ENCODE results near the gene CTDNEP1. TPM values are rescaled to one million over a fixed set of nuclear protein-coding genes. Genes with fewer than 3 reads are reported as not detected.

CTDNEP1 gene
- total RNA-seq, 1 experiment from 2014 or later: 132 TPM

DNA sequence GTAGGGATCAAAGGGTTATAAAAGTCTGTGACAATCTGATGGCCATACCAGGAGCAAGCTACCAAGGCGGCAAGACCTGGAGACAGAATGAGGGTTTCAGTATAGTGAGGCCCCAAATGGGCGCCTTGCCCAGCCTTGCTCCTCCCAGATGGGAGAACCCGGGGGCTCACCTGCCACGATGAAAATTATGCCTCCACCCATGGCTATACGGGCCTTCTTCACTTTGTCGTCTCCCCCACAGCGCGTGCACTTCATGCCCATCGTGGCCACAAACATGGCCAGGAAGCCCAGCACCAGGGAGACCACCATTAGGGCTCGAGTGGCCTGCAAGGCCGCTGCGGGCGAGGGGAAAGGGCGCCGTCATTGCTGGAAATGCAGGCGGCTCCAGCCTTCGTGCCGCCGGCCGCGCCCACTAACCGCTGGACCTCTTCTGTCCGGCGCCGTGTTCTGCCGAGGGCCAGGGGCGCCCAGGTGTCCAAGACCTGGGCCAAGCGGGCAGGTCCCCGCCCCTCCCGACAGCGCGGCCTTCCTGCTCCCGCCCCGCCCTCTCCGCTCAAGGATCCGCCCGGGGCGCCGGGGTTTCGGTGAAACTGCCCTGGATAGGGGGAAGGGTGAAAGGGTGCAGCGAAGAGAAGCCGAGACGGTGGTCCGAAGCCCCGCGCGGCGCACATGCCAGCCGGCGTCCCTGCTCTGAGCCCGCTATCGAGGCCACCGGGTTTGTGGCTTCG, 9.3 kb upstream of the CTDNEP1 start:
- POLR2A ChIA-PET: no interaction called here
- no peak for DNase-seq (ENCODE audit: low read depth, low spot score)
- H3K9me3 ChIP-seq (ENCODE audit: control insufficient read depth, insufficient read depth, low read depth, low read length): no peaks in the 10 kb centered on the region
- BruUV-seq (replicated peaks): no TSS peak
- H3K4me3 ChIP-seq (ENCODE audit: low read depth in 2 of 2, low read length in 2 of 2): peak overlapping the region; percentile 50 to 65
- H3K27me3 ChIP-seq (ENCODE audit: control insufficient read depth, insufficient read depth, low read length): no peaks in the 10 kb centered on the region
- in situ Hi-C loops (cut with HindIII; ENCODE audit: low pct_unique_long_range_greater_than_20kb, low sequenced_read_pairs) (no loop called here), intact Hi-C loops (cut with micrococcal nuclease; ENCODE audit: unreplicated experiment) (no loop called here)
- peaks cover 3% of the 10 kb centered on the region for H3K36me3 ChIP-seq (ENCODE audit: control insufficient read depth, insufficient read depth, low read length)
- H3K27ac ChIP-seq (ENCODE audit: low read length): peak overlapping the region; percentile 77
- TF ChIP-seq POLR2AphosphoS5 (IDR thresholded peaks at IDR 0.05; ENCODE audit: low read depth, low read length) (no peak), TCF7L2 (IDR thresholded peaks at IDR 0.05; ENCODE audit: low read depth, low read length) (no peak), SIN3A (IDR thresholded peaks at IDR 0.05; ENCODE audit: borderline replicate concordance, insufficient read depth, low read depth, low read length) (no peak)
- TF ChIP-seq, protein P1, sequence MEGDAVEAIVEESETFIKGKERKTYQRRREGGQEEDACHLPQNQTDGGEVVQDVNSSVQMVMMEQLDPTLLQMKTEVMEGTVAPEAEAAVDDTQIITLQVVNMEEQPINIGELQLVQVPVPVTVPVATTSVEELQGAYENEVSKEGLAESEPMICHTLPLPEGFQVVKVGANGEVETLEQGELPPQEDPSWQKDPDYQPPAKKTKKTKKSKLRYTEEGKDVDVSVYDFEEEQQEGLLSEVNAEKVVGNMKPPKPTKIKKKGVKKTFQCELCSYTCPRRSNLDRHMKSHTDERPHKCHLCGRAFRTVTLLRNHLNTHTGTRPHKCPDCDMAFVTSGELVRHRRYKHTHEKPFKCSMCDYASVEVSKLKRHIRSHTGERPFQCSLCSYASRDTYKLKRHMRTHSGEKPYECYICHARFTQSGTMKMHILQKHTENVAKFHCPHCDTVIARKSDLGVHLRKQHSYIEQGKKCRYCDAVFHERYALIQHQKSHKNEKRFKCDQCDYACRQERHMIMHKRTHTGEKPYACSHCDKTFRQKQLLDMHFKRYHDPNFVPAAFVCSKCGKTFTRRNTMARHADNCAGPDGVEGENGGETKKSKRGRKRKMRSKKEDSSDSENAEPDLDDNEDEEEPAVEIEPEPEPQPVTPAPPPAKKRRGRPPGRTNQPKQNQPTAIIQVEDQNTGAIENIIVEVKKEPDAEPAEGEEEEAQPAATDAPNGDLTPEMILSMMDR (IDR thresholded peaks at IDR 0.05): no peak
- TF ChIP-seq, protein P2, sequence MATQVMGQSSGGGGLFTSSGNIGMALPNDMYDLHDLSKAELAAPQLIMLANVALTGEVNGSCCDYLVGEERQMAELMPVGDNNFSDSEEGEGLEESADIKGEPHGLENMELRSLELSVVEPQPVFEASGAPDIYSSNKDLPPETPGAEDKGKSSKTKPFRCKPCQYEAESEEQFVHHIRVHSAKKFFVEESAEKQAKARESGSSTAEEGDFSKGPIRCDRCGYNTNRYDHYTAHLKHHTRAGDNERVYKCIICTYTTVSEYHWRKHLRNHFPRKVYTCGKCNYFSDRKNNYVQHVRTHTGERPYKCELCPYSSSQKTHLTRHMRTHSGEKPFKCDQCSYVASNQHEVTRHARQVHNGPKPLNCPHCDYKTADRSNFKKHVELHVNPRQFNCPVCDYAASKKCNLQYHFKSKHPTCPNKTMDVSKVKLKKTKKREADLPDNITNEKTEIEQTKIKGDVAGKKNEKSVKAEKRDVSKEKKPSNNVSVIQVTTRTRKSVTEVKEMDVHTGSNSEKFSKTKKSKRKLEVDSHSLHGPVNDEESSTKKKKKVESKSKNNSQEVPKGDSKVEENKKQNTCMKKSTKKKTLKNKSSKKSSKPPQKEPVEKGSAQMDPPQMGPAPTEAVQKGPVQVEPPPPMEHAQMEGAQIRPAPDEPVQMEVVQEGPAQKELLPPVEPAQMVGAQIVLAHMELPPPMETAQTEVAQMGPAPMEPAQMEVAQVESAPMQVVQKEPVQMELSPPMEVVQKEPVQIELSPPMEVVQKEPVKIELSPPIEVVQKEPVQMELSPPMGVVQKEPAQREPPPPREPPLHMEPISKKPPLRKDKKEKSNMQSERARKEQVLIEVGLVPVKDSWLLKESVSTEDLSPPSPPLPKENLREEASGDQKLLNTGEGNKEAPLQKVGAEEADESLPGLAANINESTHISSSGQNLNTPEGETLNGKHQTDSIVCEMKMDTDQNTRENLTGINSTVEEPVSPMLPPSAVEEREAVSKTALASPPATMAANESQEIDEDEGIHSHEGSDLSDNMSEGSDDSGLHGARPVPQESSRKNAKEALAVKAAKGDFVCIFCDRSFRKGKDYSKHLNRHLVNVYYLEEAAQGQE (IDR thresholded peaks at IDR 0.05; ENCODE audit: insufficient read depth in 1 of 2, low read depth in 2 of 2, low read length in 1 of 2): no peak
- peak; percentile 70 for ATAC-seq
- H3K4me1 ChIP-seq (ENCODE audit: control insufficient read depth, insufficient read depth, low read length): peaks cover 22% of the 10 kb centered on the region
- CTCF ChIA-PET: no interaction called here

DNA sequence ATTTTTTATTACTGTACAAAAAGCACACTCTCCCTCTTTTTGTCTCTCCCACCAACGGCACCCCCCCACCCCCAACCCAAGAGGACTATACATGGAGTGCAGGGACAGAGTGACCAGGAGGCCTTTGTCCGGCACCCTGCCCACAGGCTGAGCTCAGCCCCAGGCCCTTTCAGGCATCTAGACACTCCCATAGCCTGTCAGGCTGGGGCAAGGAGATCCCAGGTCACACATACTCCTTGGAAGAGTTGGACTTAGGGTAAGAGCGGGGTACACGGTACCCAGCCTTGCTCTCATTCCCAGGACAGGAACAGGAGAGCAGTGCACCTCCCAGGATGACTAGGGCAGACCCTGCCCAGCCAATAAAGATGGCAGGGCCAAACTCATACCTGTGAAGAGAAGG, 8.6 kb upstream of the CTDNEP1 start:
- no peak for DNase-seq (ENCODE audit: low read depth, low spot score)
- Histone ChIP-seq H3K4me1 (ENCODE audit: control insufficient read depth, insufficient read depth, low read length) (peaks cover 22% of the 10 kb centered on the region), H3K27me3 (ENCODE audit: control insufficient read depth, insufficient read depth, low read length) (no peaks in the 10 kb centered on the region), H3K4me3 (ENCODE audit: low read depth in 2 of 2, low read length in 2 of 2) (peak overlapping the region; percentile 50 to 65; a peak in 3 of 4 replicates), H3K36me3 (ENCODE audit: control insufficient read depth, insufficient read depth, low read length) (peaks cover 3% of the 10 kb centered on the region), H3K27ac (ENCODE audit: low read length) (peak overlapping the region; percentile 77), H3K9me3 (ENCODE audit: control insufficient read depth, insufficient read depth, low read depth, low read length) (no peaks in the 10 kb centered on the region)
- in situ Hi-C loops (cut with HindIII; ENCODE audit: low pct_unique_long_range_greater_than_20kb, low sequenced_read_pairs): no loop called here
- intact Hi-C loops (cut with micrococcal nuclease; ENCODE audit: unreplicated experiment): no loop called here
- CTCF ChIA-PET: no interaction called here
- ATAC-seq: 0 out of 2 replicates have a peak, but pooled peaks have one; percentile 4
- POLR2A ChIA-PET: no interaction called here
- TSS peak; percentile 71 for BruUV-seq (replicated peaks)
- TF ChIP-seq POLR2AphosphoS5 (IDR thresholded peaks at IDR 0.05; ENCODE audit: low read depth, low read length): no peak

DNA sequence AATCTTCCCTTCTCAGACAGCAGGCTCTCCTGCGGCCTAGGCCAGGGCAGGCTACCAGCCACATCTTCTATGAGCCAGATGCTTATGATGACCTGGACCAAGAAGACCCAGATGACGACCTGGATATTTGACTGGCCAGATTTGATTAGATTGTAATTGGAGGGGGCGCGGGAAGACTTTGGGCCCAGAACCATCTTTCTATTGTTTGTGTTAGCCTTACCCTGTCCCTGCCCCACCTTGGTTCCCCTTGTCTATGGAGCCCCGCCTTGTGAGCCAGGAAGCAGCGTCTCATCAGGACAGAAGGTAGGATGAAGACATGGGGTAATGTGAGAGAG, 8.0 kb upstream of the CTDNEP1 start:
- ATAC-seq (no peak), DNase-seq (ENCODE audit: low read depth, low spot score) (no peak)
- H3K36me3 ChIP-seq (ENCODE audit: control insufficient read depth, insufficient read depth, low read length): peaks cover 7% of the 10 kb centered on the region
- H3K27ac ChIP-seq (ENCODE audit: low read length): peak overlapping the region; percentile 48; the same call in 1 of the 2 replicates
- H3K4me1 ChIP-seq (ENCODE audit: control insufficient read depth, insufficient read depth, low read length): peaks cover 22% of the 10 kb centered on the region
- CTCF ChIA-PET: interaction anchor here (0.7 kb wide), 1 partner anchor 1763 kb away, joined by 6 read pairs; no protein-coding TSS in a partner anchor
- BruUV-seq (replicated peaks): no TSS peak
- H3K4me3 ChIP-seq (ENCODE audit: low read depth in 2 of 2, low read length in 2 of 2): no peak overlapping the region
- in situ Hi-C loops (cut with HindIII; ENCODE audit: low pct_unique_long_range_greater_than_20kb, low sequenced_read_pairs): no loop called here
- intact Hi-C loops (cut with micrococcal nuclease; ENCODE audit: unreplicated experiment): no loop called here
- POLR2A ChIA-PET: no interaction called here
- TF ChIP-seq POLR2AphosphoS5 (IDR thresholded peaks at IDR 0.05; ENCODE audit: low read depth, low read length) (no peak), SIN3A (IDR thresholded peaks at IDR 0.05; ENCODE audit: borderline replicate concordance, insufficient read depth, low read depth, low read length) (no peak), TCF7L2 (IDR thresholded peaks at IDR 0.05; ENCODE audit: low read depth, low read length) (no peak)
- TF ChIP-seq, protein P1 (IDR thresholded peaks at IDR 0.05): no peak
- TF ChIP-seq, protein P2 (IDR thresholded peaks at IDR 0.05; ENCODE audit: insufficient read depth in 1 of 2, low read depth in 2 of 2, low read length in 1 of 2): no peak
- no peaks in the 10 kb centered on the region for H3K27me3 ChIP-seq (ENCODE audit: control insufficient read depth, insufficient read depth, low read length)
- H3K9me3 ChIP-seq (ENCODE audit: control insufficient read depth, insufficient read depth, low read depth, low read length): no peaks in the 10 kb centered on the region
